Mucosa of descending colon (tissue), 3 donors: ENCODE measurements around the gene AGAP1. TPM values are rescaled to one million over a fixed set of nuclear protein-coding genes. Genes with fewer than 3 reads are reported as not detected.

Experiments
- ATAC-seq: fragments of 200-7000 bp; cut with Tn5 transposase; one replicate; pipeline ENCODE4 v1.9.1; 2020; ENCODE audit warnings: mild to moderate bottlenecking, moderate library complexity
- DNase-seq, 3 donors: peaks; one replicate each; pipeline ENCODE4 v3.0.0-alpha.2; 2020
- H3K36me3 ChIP-seq: fragments of 200-600 bp; one replicate; pipeline ENCODE4 v1.8.0; 2021; ENCODE audit warnings: low read depth, mild to moderate bottlenecking
- H3K4me1 ChIP-seq: fragments of 200-600 bp; one replicate; pipeline ENCODE4 v1.8.0; 2021; ENCODE audit warnings: low read depth, mild to moderate bottlenecking
- H3K4me3 ChIP-seq: fragments of 200-600 bp; one replicate; pipeline ENCODE4 v1.8.0; 2021; ENCODE audit warnings: mild to moderate bottlenecking
- H3K9me3 ChIP-seq: fragments of 200-600 bp; one replicate; pipeline ENCODE4 v1.8.0; 2021; ENCODE audit warnings: mild to moderate bottlenecking
- intact Hi-C, 2 donors: fragments of 100-400 bp; cut with DNase I in 1 of 2; cut with micrococcal nuclease in 1 of 2; formaldehyde crosslinking; loops; one replicate each; pipeline versions ENCODE4 v1.11.0 to v1.11.1; 2022; cut with DNase I, micrococcal nuclease
- total RNA-seq, 3 donors: library from RNA; stranded (reverse); fragmentation: NEBNext Ultra II Directional in 2 of 3; extraction: Animal tissue kit (Norgen Biotek cat#: 25700) in 2 of 3; gene quantifications; one replicate each; pipeline versions ENCODE4 v1.2.1 to v1.2.4, GENCODE V29; 2021 to 2023
- TF ChIP-seq, protein P1 (sequence below): fragments of 200-600 bp; IDR thresholded peaks from one replicate; pipeline ENCODE4 v1.8.0; 2022; ENCODE audit warnings: antibody characterized with exemption, mild to moderate bottlenecking
- donor health status: DM: no; HTN: no; CAD: no; lungs with moderate emphysema.
- donor health status: DM: no; HTN: no; CAD: no.
- donor health status: DM: no; HTN: yes; CAD: no.

The AGAP1 gene
- total RNA-seq, 3 donors from 2014 or later: 68.1 to 112 (median 88.9) TPM

DNA sequence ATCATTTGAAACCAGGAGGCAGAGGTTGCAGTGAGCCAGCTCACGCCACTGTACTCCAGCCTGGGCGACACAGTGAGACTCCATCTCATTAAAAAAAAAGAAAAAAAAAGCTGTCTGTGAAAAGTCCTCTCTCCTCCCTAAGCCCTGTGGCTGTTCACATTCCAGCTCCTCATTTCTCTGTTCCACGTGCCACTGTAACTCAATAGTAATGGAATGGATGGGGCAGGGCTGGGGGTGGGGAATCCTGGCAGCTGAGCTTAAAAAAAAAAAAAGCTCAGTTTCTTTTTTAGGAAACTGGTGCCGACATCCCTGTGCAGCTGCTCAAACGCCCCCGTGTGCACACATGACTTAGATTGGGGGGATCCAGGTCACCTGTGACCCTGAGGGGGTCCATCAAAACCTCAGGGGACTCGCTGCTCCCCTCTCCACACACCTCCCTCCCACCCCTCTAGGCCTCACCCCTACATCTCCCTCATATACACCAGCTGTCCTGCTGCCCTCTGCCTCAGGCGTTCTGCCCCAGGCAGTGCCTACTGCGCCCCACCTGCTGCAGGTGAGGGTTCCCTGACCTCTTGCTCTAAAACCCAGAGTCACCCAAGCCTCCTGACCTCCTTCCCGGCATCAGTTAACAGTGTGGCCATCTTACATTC is 255.4 kb downstream of the AGAP1 start:
- TF ChIP-seq, protein P1, sequence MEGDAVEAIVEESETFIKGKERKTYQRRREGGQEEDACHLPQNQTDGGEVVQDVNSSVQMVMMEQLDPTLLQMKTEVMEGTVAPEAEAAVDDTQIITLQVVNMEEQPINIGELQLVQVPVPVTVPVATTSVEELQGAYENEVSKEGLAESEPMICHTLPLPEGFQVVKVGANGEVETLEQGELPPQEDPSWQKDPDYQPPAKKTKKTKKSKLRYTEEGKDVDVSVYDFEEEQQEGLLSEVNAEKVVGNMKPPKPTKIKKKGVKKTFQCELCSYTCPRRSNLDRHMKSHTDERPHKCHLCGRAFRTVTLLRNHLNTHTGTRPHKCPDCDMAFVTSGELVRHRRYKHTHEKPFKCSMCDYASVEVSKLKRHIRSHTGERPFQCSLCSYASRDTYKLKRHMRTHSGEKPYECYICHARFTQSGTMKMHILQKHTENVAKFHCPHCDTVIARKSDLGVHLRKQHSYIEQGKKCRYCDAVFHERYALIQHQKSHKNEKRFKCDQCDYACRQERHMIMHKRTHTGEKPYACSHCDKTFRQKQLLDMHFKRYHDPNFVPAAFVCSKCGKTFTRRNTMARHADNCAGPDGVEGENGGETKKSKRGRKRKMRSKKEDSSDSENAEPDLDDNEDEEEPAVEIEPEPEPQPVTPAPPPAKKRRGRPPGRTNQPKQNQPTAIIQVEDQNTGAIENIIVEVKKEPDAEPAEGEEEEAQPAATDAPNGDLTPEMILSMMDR: no peak
- no peak for ATAC-seq
- DNase-seq: no peak
- Histone ChIP-seq H3K4me3 (no peak overlapping the region), H3K36me3 (no peaks in the 10 kb centered on the region), H3K4me1 (peaks cover 7% of the 10 kb centered on the region), H3K9me3 (no peaks in the 10 kb centered on the region)
- intact Hi-C loops: loop anchor here in 1 of 2 donors (5.0 to 10.0 kb wide), 3 partner anchors 74 to 614 kb away; no protein-coding TSS in a partner anchor

DNA sequence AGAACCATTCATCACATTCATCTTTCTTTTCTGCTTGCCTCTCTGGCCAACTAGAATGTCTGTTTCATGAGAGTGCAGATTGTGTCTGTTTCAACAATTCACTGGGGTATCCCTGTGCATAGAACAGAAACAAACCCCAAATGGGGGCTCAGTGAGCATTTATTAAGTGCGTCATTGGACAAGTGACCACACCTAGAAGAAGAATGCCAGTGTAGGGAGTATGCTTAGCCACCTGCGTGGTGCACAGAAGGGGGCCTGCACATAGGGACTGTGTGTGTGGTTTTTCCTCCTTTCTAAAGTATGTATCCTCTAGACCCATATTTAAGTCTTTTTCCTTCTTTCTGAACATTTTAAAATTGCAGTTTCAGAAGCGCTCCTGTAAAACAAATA is 255.9 kb downstream of the AGAP1 start:
- intact Hi-C loops: loop anchor here in 1 of 2 donors (5.0 to 10.0 kb wide), 3 partner anchors 75 to 615 kb away; no protein-coding TSS in a partner anchor
- DNase-seq: no peak
- Histone ChIP-seq H3K4me1 (peaks cover 7% of the 10 kb centered on the region), H3K36me3 (no peaks in the 10 kb centered on the region), H3K9me3 (no peaks in the 10 kb centered on the region), H3K4me3 (no peak overlapping the region)
- ATAC-seq: no peak
- TF ChIP-seq, protein P1: no peak

DNA sequence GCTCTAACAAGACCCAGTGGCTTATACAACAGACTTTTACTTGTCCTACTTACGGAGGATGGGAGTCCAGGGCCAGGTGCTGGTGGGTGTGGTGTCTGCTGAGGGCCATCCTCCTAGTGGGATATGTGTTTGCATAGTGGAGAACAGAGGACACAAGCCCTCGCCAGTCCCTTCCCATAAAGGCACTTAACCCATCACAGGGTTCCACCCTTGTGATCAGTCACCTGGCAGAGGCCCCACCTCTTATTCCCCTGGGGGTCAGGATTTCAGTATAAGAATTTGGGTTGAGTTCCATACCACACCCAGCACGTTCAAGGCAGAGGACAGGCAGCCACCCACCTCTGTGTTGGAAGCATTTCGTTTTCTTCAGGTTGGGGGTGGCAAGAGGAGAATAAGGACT is 259.0 kb downstream of the AGAP1 start:
- Histone ChIP-seq H3K36me3 (no peaks in the 10 kb centered on the region), H3K4me1 (peaks cover 11% of the 10 kb centered on the region), H3K4me3 (no peak overlapping the region), H3K9me3 (no peaks in the 10 kb centered on the region)
- TF ChIP-seq, protein P1: no peak
- intact Hi-C loops: no loop called here
- ATAC-seq (no peak), DNase-seq (no peak)

DNA sequence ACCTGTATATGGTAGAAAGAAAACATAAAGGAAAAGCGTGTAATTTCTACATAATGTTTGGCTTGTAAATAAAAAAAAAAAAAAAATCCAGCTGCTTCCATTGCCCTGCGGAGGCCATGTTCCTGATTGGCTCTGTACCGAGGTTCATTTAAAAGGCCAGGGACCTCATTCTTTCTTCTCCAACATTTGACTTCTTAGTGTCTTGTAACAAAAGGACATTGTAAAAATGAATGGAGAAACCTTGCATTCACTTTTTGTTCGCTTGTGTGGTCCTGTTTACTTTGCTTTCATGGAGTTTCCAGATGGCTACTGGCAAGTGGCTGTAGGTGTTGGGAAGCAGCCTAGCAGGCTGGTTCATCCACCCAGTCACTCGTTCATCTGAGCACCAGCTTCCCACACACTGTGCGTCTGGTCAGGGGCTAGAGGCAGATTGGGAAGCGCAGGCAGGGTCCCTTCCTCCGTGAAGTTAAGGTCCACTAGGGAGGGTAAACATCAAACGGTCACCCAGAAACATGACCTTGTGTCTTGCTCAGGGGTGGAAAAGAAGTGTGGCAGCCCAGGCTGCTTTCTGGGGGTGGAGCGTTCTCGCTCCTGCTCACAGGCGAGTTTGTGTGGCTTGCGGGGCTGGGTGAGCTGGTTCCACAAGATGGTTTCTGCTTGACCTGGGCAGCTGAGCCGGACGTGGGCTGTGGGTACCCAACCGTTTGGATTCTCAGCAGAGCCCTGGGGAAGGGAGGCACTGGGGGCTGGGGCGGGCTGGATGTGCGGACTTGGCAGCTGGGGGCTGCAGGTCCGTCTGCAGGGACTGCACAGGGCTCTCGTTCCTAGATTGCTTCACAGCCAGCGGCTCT is 260.7 kb downstream of the AGAP1 start:
- Histone ChIP-seq H3K36me3 (no peaks in the 10 kb centered on the region), H3K4me1 (peaks cover 9% of the 10 kb centered on the region), H3K9me3 (no peaks in the 10 kb centered on the region), H3K4me3 (no peak overlapping the region)
- ATAC-seq (no peak), DNase-seq (no peak)
- intact Hi-C loops: no loop called here
- TF ChIP-seq, protein P1: no peak

DNA sequence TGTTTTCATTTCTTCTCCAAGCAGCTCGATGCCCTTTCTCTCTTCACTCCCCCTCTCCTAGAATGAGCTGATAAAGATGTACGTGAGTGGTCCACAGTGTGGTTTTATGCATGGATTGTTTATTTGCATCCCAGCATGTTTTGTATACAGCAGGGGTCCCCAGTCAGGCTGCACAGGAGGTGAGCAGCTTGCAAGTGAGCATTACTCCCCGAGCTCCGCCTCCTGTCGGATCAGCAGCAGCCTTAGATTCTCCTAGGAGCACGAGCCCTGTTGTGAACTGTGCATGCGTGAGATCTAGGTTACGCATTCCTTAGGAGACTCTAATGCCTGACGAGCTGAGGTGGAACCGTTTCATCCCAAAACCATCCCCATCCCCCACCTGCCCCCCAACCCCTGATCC is 262.6 kb downstream of the AGAP1 start:
- intact Hi-C loops: no loop called here
- no peaks in the 10 kb centered on the region for H3K36me3 ChIP-seq
- no peak for ATAC-seq

More for the DNA sequence above, 262.6 kb downstream of the AGAP1 start:
- TF ChIP-seq, protein P1: no peak
- H3K9me3 ChIP-seq: no peaks in the 10 kb centered on the region
- H3K4me3 ChIP-seq: no peak overlapping the region
- peaks cover 9% of the 10 kb centered on the region for H3K4me1 ChIP-seq
- DNase-seq: no peak
